Stimulated activated CD8-positive, alpha-beta memory T cell treated with anti-CD3 and anti-CD28 coated beads, Interleukin-7, amount 100 ng/mL, for 1 hour (primary cell): Measurements from ENCODE around the gene OBSCN.
A peak's percentile ranks its signal among the peaks of the same experiment; 100 is the strongest.
"Not testable (repeated sequence)": the region's sequence is repeated elsewhere in the genome, so short reads cannot be mapped to it uniquely, and the experiment has no call there.

Experiments used
- DNase-seq, 2 donors: peaks; one replicate each; pipeline ENCODE4 v3.0.0-alpha.2; 2020; ENCODE audit warnings: low read depth in 2 of 2

The OBSCN gene

DNA sequence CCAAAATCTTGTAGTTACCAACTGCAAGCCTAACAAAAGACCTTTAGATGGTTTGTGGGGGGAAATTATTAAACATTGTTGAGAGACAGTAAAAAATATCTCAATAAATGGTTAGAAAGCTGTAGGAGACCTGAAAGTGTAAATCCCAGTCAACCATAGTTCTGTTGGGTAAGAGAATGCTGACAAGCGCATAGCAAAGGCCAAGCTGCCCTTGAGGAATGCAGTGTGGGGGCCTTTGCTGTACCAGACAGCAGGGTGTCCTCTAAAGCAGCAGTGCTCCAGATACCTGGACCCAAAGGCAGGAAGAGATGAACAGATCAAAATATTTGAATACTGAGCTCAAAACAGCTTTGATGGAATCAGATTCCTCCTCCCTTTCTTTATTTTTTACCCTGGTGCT lies 54.6 kb downstream of the OBSCN start:
- DNase-seq: no peak

GRCh38 chr1:228263636-228264035 lies 55.8 kb downstream of the OBSCN start:
- DNase-seq: no peak

- DNase-seq: no peak
These were observed 56.4 kb downstream of the OBSCN start for GRCh38 chr1:228264090-228264829.

GRCh38 chr1:228265167-228265566 lies 57.3 kb downstream of the OBSCN start:
- DNase-seq: no peak

DNA sequence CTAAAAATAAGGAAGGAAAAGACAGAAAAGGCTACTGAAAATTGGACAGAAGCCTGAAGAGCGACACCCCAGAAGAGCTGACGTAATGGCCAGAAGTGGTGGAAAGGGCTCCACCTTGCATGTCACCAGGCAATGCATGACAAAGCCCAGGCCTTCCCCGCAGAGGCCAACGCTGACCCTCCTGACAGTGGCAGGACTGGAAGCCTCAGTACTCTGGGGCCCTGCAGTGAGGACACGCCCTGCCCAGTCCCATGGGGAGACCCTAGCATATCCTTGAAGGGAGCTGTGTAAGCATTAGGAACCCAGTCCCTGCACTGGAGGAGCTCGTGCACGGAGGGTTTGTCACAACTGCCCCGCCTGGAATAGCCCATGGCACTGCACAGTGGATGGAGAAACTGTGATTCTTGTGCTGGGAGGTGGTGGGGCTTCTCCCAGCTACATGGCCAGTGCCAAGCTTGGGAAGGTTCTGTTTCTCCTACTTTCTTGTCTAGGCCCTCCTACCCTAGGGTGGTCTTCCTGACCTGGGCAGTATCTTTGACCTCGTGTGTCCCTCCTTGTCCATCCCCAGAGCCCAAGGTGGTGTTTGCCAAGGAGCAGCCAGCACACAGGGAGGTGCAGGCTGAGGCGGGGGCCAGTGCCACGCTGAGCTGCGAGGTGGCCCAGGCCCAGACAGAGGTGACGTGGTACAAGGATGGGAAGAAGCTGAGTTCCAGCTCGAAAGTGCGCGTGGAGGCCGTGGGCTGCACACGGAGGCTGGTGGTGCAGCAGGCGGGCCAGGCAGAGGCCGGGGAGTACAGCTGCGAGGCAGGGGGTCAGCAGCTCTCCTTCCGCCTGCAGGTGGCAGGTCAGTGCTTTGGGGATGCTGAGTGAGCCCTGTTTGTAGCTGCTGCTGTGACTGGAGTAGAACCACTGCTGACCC lies 60.4 kb downstream of the OBSCN start:
- no peak for DNase-seq

DNA sequence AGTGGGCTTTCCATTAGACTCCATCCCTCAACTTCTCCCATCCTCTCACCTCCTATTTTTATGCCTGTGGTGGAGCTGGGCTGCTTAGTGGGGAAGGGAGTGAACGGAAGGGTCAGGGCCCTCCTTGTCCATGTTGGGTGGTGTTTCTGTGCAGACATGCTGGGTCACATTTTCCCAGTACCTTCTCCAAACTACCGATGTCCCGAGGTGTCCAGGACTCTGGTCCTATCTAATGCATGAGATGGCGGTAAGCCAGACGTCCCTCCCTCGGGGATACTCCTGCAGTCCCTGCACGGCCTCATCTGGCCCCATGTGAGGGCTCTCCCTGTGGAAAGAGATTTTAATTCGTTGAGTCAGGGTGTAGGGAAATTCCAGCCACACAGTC lies 61.0 kb downstream of the OBSCN start:
- no peak for DNase-seq

DNA sequence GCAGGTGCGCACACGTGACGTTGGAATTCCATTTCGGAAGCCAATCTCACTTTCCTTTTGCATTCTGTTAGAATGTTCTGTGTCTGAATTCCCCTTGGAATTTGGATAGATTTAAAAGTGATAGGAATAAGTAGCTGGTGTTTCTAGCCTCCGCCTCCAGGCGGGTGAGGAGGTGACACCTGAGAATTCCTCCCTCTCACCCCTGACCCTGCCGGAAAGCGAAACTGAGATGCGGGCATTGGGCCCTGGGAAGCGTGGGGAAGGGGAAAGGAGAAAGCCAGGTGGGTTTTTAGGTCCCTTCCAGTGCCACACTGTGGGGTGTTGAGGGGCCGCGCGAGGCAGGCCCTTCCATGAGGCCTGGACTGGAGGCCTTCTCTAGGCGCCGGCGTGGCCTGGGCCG lies 61.6 kb downstream of the OBSCN start:
- DNase-seq: not testable (repeated sequence)

DNA sequence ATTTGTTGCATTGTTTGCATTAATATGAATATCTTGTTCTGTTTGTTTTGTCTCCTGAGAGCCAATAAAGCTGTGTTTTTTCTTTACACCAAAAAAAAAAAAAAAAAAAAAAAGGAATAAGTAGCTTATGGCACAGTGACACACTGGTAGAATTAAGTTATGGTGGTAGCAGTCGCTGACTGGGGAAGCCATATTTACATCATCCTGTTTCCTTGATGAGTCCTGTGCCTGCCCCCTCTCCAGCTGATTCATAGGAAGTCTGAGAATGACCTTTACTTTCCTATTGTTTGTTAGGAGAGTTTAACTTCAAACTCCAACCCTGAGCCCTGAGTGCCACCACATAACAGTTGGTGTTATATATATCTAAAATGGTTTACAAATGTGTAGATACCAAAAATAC lies 62.2 kb downstream of the OBSCN start:
- no peak for DNase-seq

DNA sequence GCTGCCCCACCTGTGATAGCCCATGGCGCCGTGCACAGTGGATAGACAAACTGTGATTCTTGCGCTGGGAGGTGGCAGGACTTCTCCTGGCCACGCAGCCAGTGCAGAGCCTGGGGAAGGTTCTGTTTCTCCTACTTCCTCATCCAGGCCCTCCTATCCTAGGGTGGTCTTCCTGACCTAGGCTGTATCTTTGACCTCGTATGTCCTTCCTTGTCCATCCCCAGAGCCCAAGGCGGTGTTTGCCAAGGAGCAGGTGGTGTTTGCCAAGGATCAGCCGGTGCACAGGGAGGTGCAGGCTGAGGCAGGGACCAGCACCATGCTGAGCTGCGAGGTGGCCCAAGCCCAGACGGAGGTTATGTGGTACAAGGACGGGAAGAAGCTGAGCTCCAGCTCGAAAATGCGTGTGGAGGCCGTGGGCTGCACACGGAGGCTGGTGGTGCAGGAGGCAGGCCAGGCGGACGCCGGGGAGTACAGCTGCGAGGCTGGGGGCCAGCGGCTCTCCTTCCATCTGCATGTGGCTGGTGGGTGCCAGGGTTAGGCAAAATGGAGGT lies 63.9 kb downstream of the OBSCN start:
- no peak for DNase-seq

DNA sequence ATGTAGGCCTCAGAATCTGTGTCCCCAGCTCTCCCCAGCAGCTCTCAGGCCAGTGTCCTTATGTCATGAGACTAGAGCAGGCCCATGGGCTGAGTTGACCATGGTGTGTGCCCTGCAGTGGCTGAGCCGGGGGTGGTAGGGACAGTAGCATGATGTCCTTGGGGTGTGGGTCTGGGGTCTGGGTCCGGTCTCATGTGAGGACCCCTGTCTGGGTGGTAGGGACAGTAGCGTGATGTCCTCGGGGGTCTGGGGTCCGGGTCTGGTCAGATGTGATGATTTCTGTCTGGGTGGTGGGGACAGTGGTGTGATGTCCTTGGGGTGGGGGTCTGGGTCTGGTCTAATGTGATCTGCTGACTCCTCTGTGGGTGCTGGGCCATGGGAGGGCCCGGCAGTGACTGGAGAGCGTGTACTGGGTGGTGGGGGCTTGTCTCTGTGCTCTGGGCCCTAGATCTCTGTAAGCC lies 64.5 kb downstream of the OBSCN start:
- no peak for DNase-seq

DNA sequence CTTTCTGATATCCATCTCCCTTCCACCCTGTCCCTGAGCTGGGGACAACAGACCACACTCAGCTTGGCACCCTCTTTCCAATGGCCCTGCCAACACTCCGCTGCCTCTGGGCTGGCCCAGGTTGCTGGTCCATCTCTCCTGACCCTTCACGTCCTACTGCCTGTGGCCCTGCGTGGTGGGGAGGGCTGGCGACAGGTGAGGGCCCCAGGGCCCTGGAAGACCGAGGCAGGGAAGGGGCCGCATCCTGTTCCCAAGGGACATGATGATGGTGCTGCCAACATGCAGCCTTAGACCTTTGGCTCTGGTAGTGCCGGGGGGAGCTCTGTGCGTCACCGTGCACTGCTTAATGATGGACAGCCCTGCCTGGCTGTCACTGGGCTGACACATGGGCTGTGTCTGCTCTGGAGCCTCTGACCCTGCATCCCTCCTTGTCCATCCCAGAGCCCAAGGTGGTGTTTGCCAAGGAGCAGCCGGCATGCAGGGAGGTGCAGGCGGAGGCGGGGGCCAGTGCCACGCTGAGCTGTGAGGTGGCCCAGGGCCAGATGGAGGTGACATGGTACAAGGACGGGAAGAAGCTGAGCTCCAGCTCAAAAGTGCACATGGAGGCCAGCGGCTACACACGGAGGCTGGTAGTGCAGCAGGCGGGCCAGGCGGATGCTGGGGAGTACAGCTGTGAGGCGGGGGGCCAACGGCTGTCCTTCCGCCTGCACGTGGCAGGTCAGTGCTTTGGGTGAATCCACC lies 65.2 kb downstream of the OBSCN start:
- no peak for DNase-seq

GRCh38 chr1:228273720-228274451 lies 66.0 kb downstream of the OBSCN start:
- no peak for DNase-seq

DNA sequence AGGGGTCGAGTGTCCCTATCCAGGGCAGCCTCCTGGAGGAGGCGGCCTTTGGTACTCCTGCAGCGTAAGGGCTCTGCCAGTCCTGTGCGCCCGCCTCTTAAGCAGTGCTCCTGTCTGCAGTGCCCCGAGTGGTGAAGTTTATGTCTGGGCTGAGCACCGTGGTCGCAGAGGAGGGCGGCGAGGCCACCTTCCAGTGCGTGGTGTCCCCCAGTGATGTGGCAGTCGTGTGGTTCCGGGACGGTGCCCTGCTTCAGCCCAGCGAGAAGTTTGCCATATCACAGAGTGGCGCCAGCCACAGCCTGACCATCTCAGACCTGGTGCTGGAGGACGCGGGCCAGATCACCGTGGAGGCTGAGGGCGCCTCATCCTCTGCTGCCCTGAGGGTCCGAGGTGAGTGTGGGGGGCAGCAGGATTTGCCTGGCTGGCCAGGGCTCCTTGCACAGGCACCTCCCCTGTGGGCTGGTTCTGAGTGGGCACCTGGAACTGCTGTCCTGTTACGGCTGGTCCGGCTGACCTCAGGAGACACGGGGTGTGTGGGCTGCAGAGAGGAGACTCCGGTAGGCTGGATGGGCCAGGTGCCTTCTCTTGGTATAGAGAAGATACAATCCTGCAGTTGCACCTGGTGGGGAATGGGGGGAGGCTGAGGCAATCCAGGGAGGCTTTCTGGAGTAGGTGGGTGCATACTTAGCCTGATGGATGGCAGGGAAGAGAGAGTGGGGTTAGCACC lies 66.8 kb downstream of the OBSCN start:
- no peak for DNase-seq

GRCh38 chr1:228275179-228275429 lies 67.3 kb downstream of the OBSCN start:
- DNase-seq: no peak

DNA sequence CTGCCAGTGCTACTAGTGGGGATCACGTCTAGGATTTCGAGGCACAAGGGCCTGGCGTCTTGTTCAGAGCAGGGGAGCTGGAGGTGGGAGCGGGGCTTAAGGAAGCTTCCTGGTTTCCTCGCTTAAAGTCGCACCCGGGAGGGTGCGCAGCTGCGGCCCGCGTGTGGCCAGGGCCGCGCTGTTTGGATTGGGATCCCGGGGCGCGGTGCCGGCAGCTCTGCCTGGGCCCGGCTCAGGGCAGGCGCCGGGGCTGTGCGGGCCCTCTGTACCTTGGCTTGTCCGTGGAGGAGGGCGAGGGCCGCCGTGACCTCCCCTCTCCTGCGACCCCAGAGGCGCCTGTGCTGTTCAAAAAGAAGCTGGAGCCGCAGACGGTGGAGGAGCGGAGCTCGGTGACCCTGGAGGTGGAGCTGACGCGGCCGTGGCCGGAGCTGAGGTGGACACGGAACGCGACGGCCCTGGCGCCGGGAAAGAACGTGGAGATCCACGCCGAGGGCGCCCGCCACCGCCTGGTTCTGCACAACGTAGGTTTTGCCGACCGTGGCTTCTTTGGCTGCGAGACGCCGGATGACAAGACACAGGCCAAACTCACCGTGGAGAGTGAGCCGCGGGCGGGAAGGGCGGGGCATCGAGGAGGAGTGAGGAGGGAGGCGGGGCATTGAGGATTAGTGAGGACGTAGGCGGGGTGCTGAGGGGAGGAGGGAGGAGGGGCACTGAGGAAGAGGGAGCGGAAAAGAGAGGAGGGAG lies 67.8 kb downstream of the OBSCN start:
- DNase-seq: peak; percentile 77 to 82

- no peak for DNase-seq
These were observed 68.5 kb downstream of the OBSCN start for GRCh38 chr1:228276174-228276831.

- DNase-seq: no peak
These were observed 69.2 kb downstream of the OBSCN start for GRCh38 chr1:228276901-228277490.

GRCh38 chr1:228277491-228278431 lies 69.9 kb downstream of the OBSCN start:
- DNase-seq: no peak
